ENCODE results near the gene MFSD2B.

- no peak for TF ChIP-seq POLR2A (IDR thresholded peaks at IDR 0.05)
- no peak for TF ChIP-seq CTCF (IDR thresholded peaks at IDR 0.05)
Measured at GRCh38 chr2:23992931-23993330, 17.0 kb upstream of the MFSD2B start.

All from gastroesophageal sphincter (tissue), 3 donors.